ENCODE results near the gene USP15. TPM values are rescaled to one million over a fixed set of nuclear protein-coding genes. Genes with fewer than 3 reads are reported as not detected.

USP15 gene
- total and polyA plus RNA-seq, 2 of the 8 experiments (the other 6 are each of a cell fraction or from before 2014, with no cell fraction given): 12.7 to 38.6 TPM

- H2BK5ac ChIP-seq (ENCODE audit: low read depth, low read length): no peak overlapping the region
- no peaks in the 10 kb centered on the region for H3K27me3 ChIP-seq (replicated peaks in 1 of 4; ENCODE audit: control insufficient read depth in 3 of 4, extremely low read depth in 1 of 4, insufficient read depth in 3 of 4, low read length in 3 of 4)
- H4K91ac ChIP-seq (replicated peaks; ENCODE audit: insufficient read length, low read length): no peak overlapping the region
- no peak for FAIRE-seq
- WGBS, 2 experiments (ENCODE audit: extremely low coverage in 1 of 2, insufficient coverage in 1 of 2, insufficient read length in 1 of 2, insufficient replicate concordance in 2 of 2, low coverage in 1 of 2, low lambda C conversion rate in 2 of 2, missing lambda C conversion rate in 1 of 2): 87% methylated on average over 2 of the region's 2 CpGs; no CpG with 5 or more reads in 1 of the 2 experiments
- H3K9ac ChIP-seq (replicated peaks in 1 of 4; ENCODE audit: extremely low read depth in 1 of 4, low read depth in 3 of 4, low read length in 3 of 4): no peak overlapping the region
- no peaks in the 10 kb centered on the region for H3K79me1 ChIP-seq (ENCODE audit: low read depth, low read length)
- ChIA-PET POLR2A (ENCODE audit: partially characterized antibody) (no interaction called here), CTCF (ENCODE audit: partially characterized antibody) (interaction anchor here (2.3 kb wide), 1 partner anchor 17 kb away, joined by 8 read pairs; no protein-coding TSS in a partner anchor)
- H3K4me2 ChIP-seq (ENCODE audit: insufficient read depth in 1 of 2, low read depth in 2 of 2, low read length in 2 of 2): no peak overlapping the region
- H3K36me3 ChIP-seq (ENCODE audit: control insufficient read depth in 2 of 4, insufficient read depth in 4 of 4, low read length in 3 of 4): no peaks in the 10 kb centered on the region
- H2AK5ac ChIP-seq (ENCODE audit: low read depth, low read length): no peak overlapping the region
- H3K9me3 ChIP-seq (ENCODE audit: insufficient read depth in 2 of 2, low read depth in 1 of 2, low read length in 1 of 2): no peaks in the 10 kb centered on the region
- no peak overlapping the region for H2BK20ac ChIP-seq (ENCODE audit: low read length)
- no peak overlapping the region for H4K5ac ChIP-seq (ENCODE audit: insufficient read length, low read depth, low read length)
- H2BK15ac ChIP-seq (ENCODE audit: low read length): no peak overlapping the region
- no peak overlapping the region for H3K56ac ChIP-seq (replicated peaks; ENCODE audit: insufficient read length, low read depth, low read length)
- no peak overlapping the region for H3K27ac ChIP-seq (ENCODE audit: low read depth, low read length)
- H3K23me2 ChIP-seq (ENCODE audit: low read depth, low read length): no peaks in the 10 kb centered on the region; the same call in 1 of the 2 replicates
- no peak overlapping the region for H4K8ac ChIP-seq (ENCODE audit: extremely low read depth, insufficient read depth, low read length)
- no peak overlapping the region for H3K4me3 ChIP-seq (ENCODE audit: extremely low read depth in 1 of 4, insufficient read depth in 2 of 4, low read depth in 3 of 4, low read length in 4 of 4)
- H3K4ac ChIP-seq (replicated peaks; ENCODE audit: insufficient read length, low read depth, low read length): no peak overlapping the region
- H3K14ac ChIP-seq (ENCODE audit: insufficient read length): no peak overlapping the region
- H2AFZ ChIP-seq (ENCODE audit: low read length): no peak overlapping the region
- H3K23ac ChIP-seq (ENCODE audit: insufficient read length): no peak overlapping the region
- H2BK120ac ChIP-seq (replicated peaks; ENCODE audit: low read depth, low read length): no peak overlapping the region
- H3K79me2 ChIP-seq (ENCODE audit: control insufficient read depth in 1 of 2, insufficient read depth in 2 of 2, low read length in 2 of 2): no peaks in the 10 kb centered on the region
- no peaks in the 10 kb centered on the region for H3K4me1 ChIP-seq (replicated peaks in 1 of 4; ENCODE audit: control insufficient read depth in 3 of 4, insufficient read depth in 4 of 4, low read length in 3 of 4)
- H4K20me1 ChIP-seq (replicated peaks in 1 of 2; ENCODE audit: control insufficient read depth in 1 of 2, insufficient read depth in 2 of 2, low read length in 2 of 2): no peaks in the 10 kb centered on the region
- DNase-seq (ENCODE audit: low read depth in 1 of 2, low spot score in 2 of 2): no peak
- no peak overlapping the region for H2BK12ac ChIP-seq (ENCODE audit: low read depth, low read length)
- H3K18ac ChIP-seq (ENCODE audit: extremely low read depth, low read length): no peak overlapping the region
- no peak for TF ChIP-seq NRF1 (IDR thresholded peaks at IDR 0.05; ENCODE audit: low read depth, low read length)
- no peak for TF ChIP-seq SIRT6 (IDR thresholded peaks at IDR 0.05; ENCODE audit: low read length)
- no peak for TF ChIP-seq PHF8 (conservative IDR thresholded peaks at IDR 0.05; ENCODE audit: low read depth, low read length)
- TF ChIP-seq SP2 (IDR thresholded peaks at IDR 0.05; ENCODE audit: low read length): no peak
- TF ChIP-seq ZNF274 (IDR thresholded peaks at IDR 0.05; ENCODE audit: borderline replicate concordance, extremely low read depth, low read length): no peak
- no peak for TF ChIP-seq ASH2L (IDR thresholded peaks at IDR 0.05; ENCODE audit: low read length)
- no peak for TF ChIP-seq SP1 (IDR thresholded peaks at IDR 0.05; ENCODE audit: low read depth, low read length)
- TF ChIP-seq NANOG (IDR thresholded peaks at IDR 0.05; ENCODE audit: insufficient read depth, low read depth, low read length, poor library complexity, severe bottlenecking): no peak
- TF ChIP-seq EGR1 (IDR thresholded peaks at IDR 0.05; ENCODE audit: borderline replicate concordance, low read depth, low read length): no peak
- TF ChIP-seq, protein P1, sequence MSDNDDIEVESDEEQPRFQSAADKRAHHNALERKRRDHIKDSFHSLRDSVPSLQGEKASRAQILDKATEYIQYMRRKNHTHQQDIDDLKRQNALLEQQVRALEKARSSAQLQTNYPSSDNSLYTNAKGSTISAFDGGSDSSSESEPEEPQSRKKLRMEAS (IDR thresholded peaks at IDR 0.05): no peak
- TF ChIP-seq RNF2 (IDR thresholded peaks at IDR 0.05; ENCODE audit: borderline replicate concordance, low read depth, low read length, missing control alignments, poor library complexity, severe bottlenecking): no peak
- no peak for TF ChIP-seq BCL11A (IDR thresholded peaks at IDR 0.05; ENCODE audit: low read depth in 2 of 2, low read length in 2 of 2)
- TF ChIP-seq SAP30 (IDR thresholded peaks at IDR 0.05; ENCODE audit: insufficient read depth, insufficient replicate concordance, low read length): no peak
- TF ChIP-seq CREB1 (IDR thresholded peaks at IDR 0.05): no peak
- no peak for TF ChIP-seq SUZ12 (IDR thresholded peaks at IDR 0.05; ENCODE audit: low read length)
These were observed 33.1 kb upstream of the USP15 start for GRCh38 chr12:62227091-62227490.

Data from H1 (cell line).